HG02970 (cell line): ENCODE data around the gene CSTA.
A peak's percentile ranks its signal among the peaks of the same experiment; 100 is the strongest.

ENCODE experiments used
- ATAC-seq: cut with Tn5 transposase; IDR thresholded peaks from one replicate; pipeline ENCODE4 v1.9.1; 2021; ENCODE audit warnings: mild to moderate bottlenecking, moderate library complexity, moderate number of reproducible peaks; ENCODE audit not compliant: unreplicated experiment, low FRiP score

Gene CSTA

DNA sequence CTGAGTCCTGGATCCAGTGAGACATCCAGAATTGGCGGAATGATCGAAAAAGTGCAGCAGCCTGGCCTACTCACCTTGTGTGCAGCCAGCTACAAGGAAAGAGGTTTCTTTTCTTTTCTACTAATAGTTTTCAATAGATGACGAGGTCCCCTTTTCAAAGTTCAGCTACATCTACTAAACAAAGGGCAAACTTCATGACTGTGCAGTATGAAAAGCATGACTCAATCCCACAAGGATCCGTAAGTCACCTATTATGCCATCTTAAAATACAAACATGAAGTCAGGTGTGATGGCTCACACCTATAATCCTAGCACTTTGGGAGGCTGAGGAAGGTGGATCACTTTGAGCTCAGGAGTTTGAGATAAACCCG, 41.3 kb downstream of the CSTA start:
- no peak for ATAC-seq

GRCh38 chr3:122374034-122374433, 49.0 kb downstream of the CSTA start:
- ATAC-seq, result no peak

DNA sequence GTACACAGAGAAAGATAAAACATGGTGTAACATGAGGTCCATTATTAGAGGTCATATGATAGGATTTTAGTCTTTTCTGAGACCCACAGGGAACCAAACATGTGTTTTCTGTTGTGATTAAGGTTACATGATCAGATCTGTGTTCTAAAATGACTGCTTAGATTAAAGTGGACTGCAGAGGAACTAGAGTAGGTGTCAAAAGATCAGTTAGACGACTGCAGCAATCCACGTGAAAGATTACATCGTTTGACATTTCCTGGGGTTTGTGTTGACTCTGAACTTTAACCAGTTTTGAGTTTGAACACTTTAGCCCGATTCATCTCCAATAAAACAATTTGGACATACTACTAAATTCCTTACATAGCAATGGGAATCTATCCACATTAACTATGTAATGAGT, 52.9 kb downstream of the CSTA start:
- no peak for ATAC-seq

GRCh38 chr3:122382888-122383666, 58.0 kb downstream of the CSTA start, which contains the start of gene MIX23:
Gene MIX23 (minus strand): TSS chr3:122383231. CDS start chr3:122383224, 7 bp downstream.
- ATAC-seq, result no peak

- ATAC-seq, result peak; percentile 90
Measured at GRCh38 chr3:122383771-122384697, 59.0 kb downstream of the CSTA start, which contains the start of gene FAM162A. Gene FAM162A (plus strand): TSS chr3:122384182. CDS start chr3:122384266, 84 bp downstream.

DNA sequence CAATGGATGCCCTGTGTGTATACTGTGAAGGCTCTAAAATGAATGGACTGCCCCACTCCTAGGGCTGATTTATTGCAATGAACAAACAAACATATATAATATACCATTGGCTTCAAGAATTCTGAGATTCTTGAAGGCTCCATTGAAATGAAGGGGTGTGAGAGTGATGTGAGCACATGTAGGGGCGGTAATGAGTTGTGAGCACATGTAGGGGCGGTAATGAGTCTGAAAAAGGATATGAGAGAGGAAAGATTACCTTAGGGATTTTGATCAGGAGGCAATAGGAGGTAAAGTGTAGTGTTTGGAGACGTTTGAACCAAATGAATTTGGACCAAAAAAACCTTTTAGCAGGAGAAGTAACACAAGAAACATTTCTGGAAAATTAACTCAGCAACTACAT, 62.7 kb downstream of the CSTA start:
- no peak for ATAC-seq

DNA sequence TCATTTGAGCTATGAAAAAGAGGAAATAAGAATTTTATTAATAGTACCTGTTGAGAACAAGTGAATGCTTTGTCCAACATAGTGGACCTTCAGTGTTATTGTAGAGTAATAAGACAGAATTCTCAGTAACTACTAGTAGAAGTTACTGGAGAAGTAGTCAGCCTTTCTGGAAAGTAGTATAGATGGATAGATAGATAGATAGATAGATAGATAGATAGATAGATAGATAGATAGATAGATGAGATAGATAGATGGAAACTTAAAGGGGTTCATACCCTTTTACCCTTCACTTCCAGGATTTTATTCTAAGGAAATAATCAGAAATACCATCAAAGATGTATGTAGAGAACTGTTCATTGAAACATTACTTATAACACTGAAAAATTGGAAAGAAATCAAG, 64.1 kb downstream of the CSTA start:
- ATAC-seq, result no peak

GRCh38 chr3:122389892-122390291, 64.8 kb downstream of the CSTA start:
- ATAC-seq, result no peak

GRCh38 chr3:122390665-122391064, 65.6 kb downstream of the CSTA start:
- ATAC-seq, result no peak
